HepG2 (cell line): ENCODE data around the gene BGN. TPM values are rescaled to one million over a fixed set of nuclear protein-coding genes. Genes with fewer than 3 reads are reported as not detected.

Experiments
- AHDC1 ChIP-seq: sonication (generic); formaldehyde crosslinking; IDR thresholded peaks from 2 replicates; pipeline ENCODE4 v1.5.1; 2020; ENCODE audit warnings: mild to moderate bottlenecking, missing genetic modification reagents, borderline replicate concordance
- BRD4 ChIP-seq: sonication (generic); formaldehyde crosslinking; IDR thresholded peaks from 2 replicates; pipeline ENCODE4 v1.4.0; 2020; ENCODE audit warnings: missing genetic modification reagents
- CEBPZ ChIP-seq: IDR thresholded peaks from 2 replicates; pipeline ENCODE4 v1.6.1; 2012; ENCODE audit warnings: low read length, improper control_type of control experiment
- DNMT1 ChIP-seq: sonication (generic); formaldehyde crosslinking; IDR thresholded peaks from 2 replicates; pipeline ENCODE4 v1.5.1; 2020; ENCODE audit warnings: mild to moderate bottlenecking, missing genetic modification reagents
- MATR3 ChIP-seq: sonication (generic); formaldehyde crosslinking; IDR thresholded peaks from 2 replicates; pipeline ENCODE4 v1.4.0; 2020; ENCODE audit warnings: missing genetic modification reagents
- RFXAP ChIP-seq: sonication (generic); formaldehyde crosslinking; IDR thresholded peaks from 2 replicates; pipeline ENCODE4 v1.4.0; 2020; ENCODE audit warnings: missing genetic modification reagents, borderline replicate concordance
- TERF1 ChIP-seq: sonication (generic); formaldehyde crosslinking; IDR thresholded peaks from 2 replicates; pipeline ENCODE4 v1.8.0; 2022; ENCODE audit warnings: mild to moderate bottlenecking, missing genetic modification reagents, moderate library complexity
- TOPORS ChIP-seq: sonication (generic); formaldehyde crosslinking; IDR thresholded peaks from 2 replicates; pipeline ENCODE4 v1.8.0; 2023; ENCODE audit warnings: mild to moderate bottlenecking, missing genetic modification reagents
- ZNF235 ChIP-seq: sonication (generic); formaldehyde crosslinking; IDR thresholded peaks from 2 replicates; pipeline ENCODE4 v1.8.1; 2023; ENCODE audit warnings: mild to moderate bottlenecking, missing genetic modification reagents, borderline replicate concordance
- ZNF274 ChIP-seq: sonication (generic); formaldehyde crosslinking; IDR thresholded peaks from 2 replicates; pipeline ENCODE4 v1.5.1; 2020; ENCODE audit warnings: mild to moderate bottlenecking, missing genetic modification reagents
- polyA plus RNA-seq, 8 experiments: library from polyadenylated mRNA; depleted of rRNA in 3 of 8; stranded (reverse) in 7 of 8; unstranded in 1 of 8; fragments of >200 nt; fragmentation: Illumina TruSeq in 4 of 8; extraction: Trizol in 4 of 8; gene quantifications; 2 replicates each; pipeline versions ENCODE4 v1.2.1 to v1.2.3, GENCODE V29; 2011 to 2016; ENCODE audit warnings: low read depth in 4 of 8, missing spikeins in 1 of 8, mixed read lengths in 1 of 8; ENCODE audit not compliant: insufficient read depth in 1 of 8
- total RNA-seq, 5 experiments: library from RNA; depleted of rRNA; stranded (reverse); fragments of >200 nt; fragmentation: Illumina TruSeq; extraction: Trizol; gene quantifications; 2 replicates each; pipeline ENCODE4 v1.2.3, GENCODE V29; 2016; ENCODE audit warnings: low read depth in 1 of 5

The BGN gene
- total and polyA plus RNA-seq, 2 of the 13 experiments (the other 11 are each of a cell fraction or from before 2014, with no cell fraction given) = 0.18 to 0.63 TPM

GRCh38 chrX:153549231-153549630, 54.5 kb downstream of the BGN start (continued):
- no peak for TF ChIP-seq CEBPZ
- TF ChIP-seq MATR3 = no peak
- TF ChIP-seq AHDC1 (CRISPR knock-in tag) = no peak
- TF ChIP-seq TERF1 (CRISPR knock-in tag) = no peak
- TF ChIP-seq ZNF274 (CRISPR knock-in tag) = no peak
- TF ChIP-seq ZNF235 (CRISPR knock-in tag) = no peak
- TF ChIP-seq TOPORS = no peak
- no peak for TF ChIP-seq BRD4
- TF ChIP-seq DNMT1 = no peak
- TF ChIP-seq RFXAP (CRISPR knock-in tag) = no peak
